Glutamatergic neuron (in vitro differentiated cells): ENCODE measurements around the gene ALDH3A2. TPM values are rescaled to one million over a fixed set of nuclear protein-coding genes. Genes with fewer than 3 reads are reported as not detected.

Experiments
- DNase-seq: peaks from one replicate; pipeline ENCODE4 v3.0.0; 2022
- H3K27ac Mint-ChIP-seq: one replicate; pipeline ENCODE4 v1.8.0; 2020; ENCODE audit warnings: mild to moderate bottlenecking, mixed read lengths, inconsistent platforms; ENCODE audit not compliant: unreplicated experiment
- H3K27me3 Mint-ChIP-seq: one replicate; pipeline ENCODE4 v1.8.0; 2020; ENCODE audit warnings: mild to moderate bottlenecking, moderate library complexity, mixed read lengths, inconsistent platforms; ENCODE audit not compliant: unreplicated experiment
- H3K36me3 Mint-ChIP-seq: one replicate; pipeline ENCODE4 v1.8.0; 2020; ENCODE audit warnings: mild to moderate bottlenecking, mixed read lengths, inconsistent platforms; ENCODE audit not compliant: unreplicated experiment
- H3K4me1 Mint-ChIP-seq: one replicate; pipeline ENCODE4 v1.8.0; 2020; ENCODE audit warnings: mild to moderate bottlenecking, low read depth, mixed read lengths, inconsistent platforms; ENCODE audit not compliant: unreplicated experiment
- H3K4me3 Mint-ChIP-seq: one replicate; pipeline ENCODE4 v1.8.0; 2020; ENCODE audit warnings: mild to moderate bottlenecking, mixed read lengths, inconsistent platforms; ENCODE audit not compliant: unreplicated experiment
- H3K9me3 Mint-ChIP-seq: one replicate; pipeline ENCODE4 v1.8.0; 2020; ENCODE audit warnings: mild to moderate bottlenecking, moderate library complexity, mixed read lengths, inconsistent platforms; ENCODE audit not compliant: unreplicated experiment
- CTCF ChIP-seq: fragments of 200-600 bp; sonication (generic); IDR thresholded peaks from one replicate; pipeline ENCODE4 v1.5.0; 2021; ENCODE audit not compliant: partially characterized antibody, unreplicated experiment
- total RNA-seq: library from RNA; stranded (reverse); fragmentation: NEBNext Ultra II Directional; extraction: Animal tissue kit (Norgen Biotek cat#: 25700); gene quantifications from one replicate; pipeline ENCODE4 v1.2.1, GENCODE V29; 2021; ENCODE audit not compliant: unreplicated experiment

ALDH3A2 gene
- total RNA-seq, 1 donor from 2014 or later, result 42.6 TPM

- DNase-seq, result no peak
- Mint-ChIP-seq H3K27ac (no peak overlapping the region), H3K4me3 (no peak overlapping the region), H3K36me3 (no peaks in the 10 kb centered on the region), H3K4me1 (peaks cover 22% of the 10 kb centered on the region), H3K27me3 (peaks cover 6% of the 10 kb centered on the region), H3K9me3 (peaks cover 6% of the 10 kb centered on the region)
- TF ChIP-seq CTCF, result no peak
Observed at GRCh38 chr17:19705771-19706770, 57.5 kb downstream of the ALDH3A2 start.

- no peak for TF ChIP-seq CTCF
- Mint-ChIP-seq H3K27ac (no peak overlapping the region), H3K36me3 (no peaks in the 10 kb centered on the region), H3K9me3 (peaks cover 4% of the 10 kb centered on the region), H3K27me3 (peaks cover 6% of the 10 kb centered on the region), H3K4me1 (peaks cover 22% of the 10 kb centered on the region), H3K4me3 (no peak overlapping the region)
- no peak for DNase-seq
Observed at GRCh38 chr17:19706791-19707727, 58.5 kb downstream of the ALDH3A2 start.

- no peak for DNase-seq
- peaks cover 18% of the 10 kb centered on the region for H3K4me1 Mint-ChIP-seq
- H3K27me3 Mint-ChIP-seq, result peaks cover 6% of the 10 kb centered on the region
Observed at GRCh38 chr17:19707728-19708221, 59.2 kb downstream of the ALDH3A2 start.

GRCh38 chr17:19708431-19709175 is 60.1 kb downstream of the ALDH3A2 start:
- peaks cover 11% of the 10 kb centered on the region for H3K4me1 Mint-ChIP-seq
- H3K36me3 Mint-ChIP-seq, result no peaks in the 10 kb centered on the region
- DNase-seq, result no peak

More at GRCh38 chr17:19707728-19708221, 59.2 kb downstream of the ALDH3A2 start:
- Mint-ChIP-seq H3K27ac (no peak overlapping the region), H3K36me3 (no peaks in the 10 kb centered on the region), H3K4me3 (no peak overlapping the region), H3K9me3 (peaks cover 4% of the 10 kb centered on the region)
- TF ChIP-seq CTCF, result no peak

More at GRCh38 chr17:19708431-19709175, 60.1 kb downstream of the ALDH3A2 start:
- H3K9me3 Mint-ChIP-seq, result peaks cover 2% of the 10 kb centered on the region
- no peak overlapping the region for H3K27ac Mint-ChIP-seq
- no peak overlapping the region for H3K4me3 Mint-ChIP-seq
- H3K27me3 Mint-ChIP-seq, result peaks cover 5% of the 10 kb centered on the region
- TF ChIP-seq CTCF, result no peak
